K562 (cell line): ENCODE measurements around the gene RIPPLY3. TPM values are rescaled to one million over a fixed set of nuclear protein-coding genes. Genes with fewer than 3 reads are reported as not detected.

ENCODE experiments used
- CBFA2T2 ChIP-seq: fragments of 450-650 bp; conservative IDR thresholded peaks from 2 replicates; pipeline ENCODE4 v1.6.1; 2017; ENCODE audit warnings: mild to moderate bottlenecking
- CREB5 ChIP-seq: fragments of 250-450 bp; sonication (Bioruptor Pico); IDR thresholded peaks from 2 replicates; pipeline ENCODE4 v1.5.0; 2020; ENCODE audit warnings: mild to moderate bottlenecking
- DMBX1 ChIP-seq: fragments of 250-450 bp; sonication (Bioruptor Pico); IDR thresholded peaks from 2 replicates; pipeline ENCODE4 v1.8.0; 2022; ENCODE audit warnings: inconsistent platforms, mild to moderate bottlenecking, moderate library complexity, borderline replicate concordance
- HOMEZ ChIP-seq: fragments of 250-450 bp; sonication (Bioruptor Pico); IDR thresholded peaks from 2 replicates; pipeline ENCODE4 v1.4.0; 2020; ENCODE audit warnings: mild to moderate bottlenecking, moderate library complexity
- MNT ChIP-seq, 2 experiments: fragments of 450-650 bp; conservative IDR thresholded peaks; 2 replicates each; pipeline ENCODE4 v1.6.1; 2017; ENCODE audit warnings: mild to moderate bottlenecking in 2 of 2, moderate library complexity in 2 of 2
- NCOR1 ChIP-seq: fragments of 450-650 bp; IDR thresholded peaks from 2 replicates; pipeline ENCODE4 v1.6.1; 2016; ENCODE audit warnings: mild to moderate bottlenecking, moderate library complexity
- NR2C2 ChIP-seq, 2 experiments: fragments of 200-800 bp in 1 of 2; sonication (Bioruptor generic) in 1 of 2; sonication (generic) in 1 of 2; formaldehyde crosslinking in 1 of 2; IDR thresholded peaks; 2 replicates each; pipeline versions ENCODE4 v1.6.1 to v1.8.0; 2016 to 2022; ENCODE audit warnings: mild to moderate bottlenecking in 1 of 2, missing compliant biosample characterization in 1 of 2, missing genetic modification characterization in 1 of 2, missing genetic modification reagents in 1 of 2
- OTX1 ChIP-seq: fragments of 450-650 bp; formaldehyde crosslinking; IDR thresholded peaks from 2 replicates; pipeline ENCODE4 v1.4.0; 2022; ENCODE audit warnings: mild to moderate bottlenecking
- POLR3A ChIP-seq: IDR thresholded peaks from 2 replicates; pipeline ENCODE4 v1.6.1; 2011; ENCODE audit warnings: borderline replicate concordance, mild to moderate bottlenecking, moderate library complexity; ENCODE audit not compliant: insufficient read length, insufficient read depth; ENCODE audit errors: extremely low read depth
- SIRT6 ChIP-seq: IDR thresholded peaks from one replicate; pipeline ENCODE4 v1.6.1; 2012; ENCODE audit warnings: low read depth, mild to moderate bottlenecking, control low read depth, inconsistent platforms, low read length, moderate library complexity
- VEZF1 ChIP-seq: fragments of 200-800 bp; sonication (Bioruptor generic); IDR thresholded peaks from 2 replicates; pipeline ENCODE4 v1.6.1; 2017; ENCODE audit warnings: missing genetic modification characterization, missing compliant biosample characterization
- ZC3H8 ChIP-seq: fragments of 450-650 bp; IDR thresholded peaks from 2 replicates; pipeline ENCODE4 v1.6.1; 2017
- ZNF347 ChIP-seq: fragments of 450-650 bp; formaldehyde crosslinking; IDR thresholded peaks from 2 replicates; pipeline ENCODE4 v1.4.0; 2020; ENCODE audit warnings: low read depth, mild to moderate bottlenecking, moderate library complexity
- polyA plus RNA-seq, 8 experiments: library from polyadenylated mRNA; depleted of rRNA in 4 of 8; stranded (reverse) in 5 of 8; unstranded in 3 of 8; fragments of >200 nt; fragmentation: Nextera tagmentation in 2 of 8; fragmentation: Illumina TruSeq in 1 of 8; extraction: Ambion mirVana in 2 of 8; extraction: Trizol in 1 of 8; gene quantifications; 2 replicates each; pipeline versions ENCODE4 v1.2.1 to v1.2.3, GENCODE V29; 2011 to 2014; ENCODE audit warnings: inconsistent platforms in 1 of 8, missing spikeins in 1 of 8
- total RNA-seq, 7 experiments: library from RNA; depleted of rRNA in 6 of 7; stranded (reverse); fragments of >200 nt in 6 of 7; fragmentation: Illumina TruSeq in 2 of 7; extraction: Trizol in 2 of 7; gene quantifications; 2 replicates each; pipeline versions ENCODE4 v1.2.1 to v1.2.3, GENCODE V29; 2011 to 2021; ENCODE audit warnings: low replicate concordance in 1 of 7
- TF ChIP-seq, protein P1 (sequence below): fragments of 450-650 bp; IDR thresholded peaks from 2 replicates; pipeline ENCODE4 v1.6.1; 2016; ENCODE audit warnings: missing biosample characterization, missing genetic modification characterization
- TF ChIP-seq, protein P2 (sequence below): fragments of 250-450 bp; sonication (Bioruptor Pico); IDR thresholded peaks from 2 replicates; pipeline ENCODE4 v1.4.0; 2020; ENCODE audit warnings: mild to moderate bottlenecking, moderate library complexity

Gene RIPPLY3
- total and polyA plus RNA-seq, 9 of the 15 experiments (the other 6 are each of a cell fraction or from before 2014, with no cell fraction given): not detected

DNA sequence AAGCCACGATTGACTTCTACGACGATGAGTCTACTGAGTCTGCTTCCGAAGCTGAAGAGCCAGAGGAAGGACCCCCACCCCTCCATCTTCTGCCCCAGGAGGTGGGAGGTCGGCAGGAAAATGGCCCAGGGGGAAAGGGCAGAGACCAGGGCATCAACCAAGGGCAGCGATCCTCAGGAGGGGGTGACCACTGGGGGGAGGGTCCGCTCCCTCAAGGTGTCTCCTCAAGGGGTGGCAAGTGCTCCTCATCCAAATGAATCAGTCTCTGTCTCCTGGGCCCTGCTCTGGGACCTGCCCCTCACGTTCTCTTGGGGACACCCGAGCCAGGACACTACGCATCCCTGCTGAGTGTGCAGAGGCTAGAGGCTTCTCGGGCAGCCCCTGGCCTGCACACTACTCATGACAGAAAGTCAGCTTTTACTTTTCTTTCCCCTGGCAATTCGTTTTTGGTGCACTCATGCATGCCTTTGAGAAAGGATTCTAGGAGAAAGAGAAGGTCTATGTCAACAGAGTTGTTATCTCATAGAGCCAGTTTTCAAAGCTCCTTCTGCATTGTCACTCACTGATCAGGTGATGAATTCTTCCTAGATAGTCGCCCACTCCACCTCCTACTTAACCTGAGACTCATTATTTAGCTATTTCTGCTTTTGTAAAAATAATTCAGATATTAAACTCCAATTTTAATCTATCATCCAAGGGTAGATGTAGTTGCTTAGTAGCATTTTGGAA, 11.6 kb downstream of the RIPPLY3 start (continued):
- TF ChIP-seq CREB5 (CRISPR knock-in tag) (no peak), ZNF347 (no peak), OTX1 (CRISPR knock-in tag) (no peak), HOMEZ (CRISPR knock-in tag) (no peak), POLR3A (no peak), ZC3H8 (no peak), MNT (conservative IDR thresholded peaks at IDR 0.05) (no peak), VEZF1 (no peak), NCOR1 (peak; percentile 70), SIRT6 (no peak), NR2C2 (CRISPR knock-in tag; IDR thresholded peaks at IDR 0.05) (no peak), NR2C2 (tag; IDR thresholded peaks at IDR 0.05) (no peak), CBFA2T2 (peak; percentile 68), DMBX1 (CRISPR knock-in tag) (no peak; the same call in 1 of the 2 replicates)
- TF ChIP-seq, protein P1, sequence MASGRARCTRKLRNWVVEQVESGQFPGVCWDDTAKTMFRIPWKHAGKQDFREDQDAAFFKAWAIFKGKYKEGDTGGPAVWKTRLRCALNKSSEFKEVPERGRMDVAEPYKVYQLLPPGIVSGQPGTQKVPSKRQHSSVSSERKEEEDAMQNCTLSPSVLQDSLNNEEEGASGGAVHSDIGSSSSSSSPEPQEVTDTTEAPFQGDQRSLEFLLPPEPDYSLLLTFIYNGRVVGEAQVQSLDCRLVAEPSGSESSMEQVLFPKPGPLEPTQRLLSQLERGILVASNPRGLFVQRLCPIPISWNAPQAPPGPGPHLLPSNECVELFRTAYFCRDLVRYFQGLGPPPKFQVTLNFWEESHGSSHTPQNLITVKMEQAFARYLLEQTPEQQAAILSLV: no peak
- TF ChIP-seq, protein P2, sequence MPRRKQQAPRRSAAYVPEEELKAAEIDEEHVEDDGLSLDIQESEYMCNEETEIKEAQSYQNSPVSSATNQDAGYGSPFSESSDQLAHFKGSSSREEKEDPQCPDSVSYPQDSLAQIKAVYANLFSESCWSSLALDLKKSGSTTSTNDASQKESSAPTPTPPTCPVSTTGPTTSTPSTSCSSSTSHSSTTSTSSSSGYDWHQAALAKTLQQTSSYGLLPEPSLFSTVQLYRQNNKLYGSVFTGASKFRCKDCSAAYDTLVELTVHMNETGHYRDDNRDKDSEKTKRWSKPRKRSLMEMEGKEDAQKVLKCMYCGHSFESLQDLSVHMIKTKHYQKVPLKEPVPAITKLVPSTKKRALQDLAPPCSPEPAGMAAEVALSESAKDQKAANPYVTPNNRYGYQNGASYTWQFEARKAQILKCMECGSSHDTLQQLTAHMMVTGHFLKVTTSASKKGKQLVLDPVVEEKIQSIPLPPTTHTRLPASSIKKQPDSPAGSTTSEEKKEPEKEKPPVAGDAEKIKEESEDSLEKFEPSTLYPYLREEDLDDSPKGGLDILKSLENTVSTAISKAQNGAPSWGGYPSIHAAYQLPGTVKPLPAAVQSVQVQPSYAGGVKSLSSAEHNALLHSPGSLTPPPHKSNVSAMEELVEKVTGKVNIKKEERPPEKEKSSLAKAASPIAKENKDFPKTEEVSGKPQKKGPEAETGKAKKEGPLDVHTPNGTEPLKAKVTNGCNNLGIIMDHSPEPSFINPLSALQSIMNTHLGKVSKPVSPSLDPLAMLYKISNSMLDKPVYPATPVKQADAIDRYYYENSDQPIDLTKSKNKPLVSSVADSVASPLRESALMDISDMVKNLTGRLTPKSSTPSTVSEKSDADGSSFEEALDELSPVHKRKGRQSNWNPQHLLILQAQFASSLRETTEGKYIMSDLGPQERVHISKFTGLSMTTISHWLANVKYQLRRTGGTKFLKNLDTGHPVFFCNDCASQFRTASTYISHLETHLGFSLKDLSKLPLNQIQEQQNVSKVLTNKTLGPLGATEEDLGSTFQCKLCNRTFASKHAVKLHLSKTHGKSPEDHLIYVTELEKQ (CRISPR knock-in tag): no peak
